GM04503 (cell line): Measurements from ENCODE around the gene SPCS1.
"Not testable (repeated sequence)": the region's sequence is repeated elsewhere in the genome, so short reads cannot be mapped to it uniquely, and the experiment has no call there.

Source experiments
- DNase-seq: peaks from one replicate; pipeline ENCODE4 v3.0.0-alpha.2; 2012; ENCODE audit warnings: low read depth

SPCS1 gene

DNA sequence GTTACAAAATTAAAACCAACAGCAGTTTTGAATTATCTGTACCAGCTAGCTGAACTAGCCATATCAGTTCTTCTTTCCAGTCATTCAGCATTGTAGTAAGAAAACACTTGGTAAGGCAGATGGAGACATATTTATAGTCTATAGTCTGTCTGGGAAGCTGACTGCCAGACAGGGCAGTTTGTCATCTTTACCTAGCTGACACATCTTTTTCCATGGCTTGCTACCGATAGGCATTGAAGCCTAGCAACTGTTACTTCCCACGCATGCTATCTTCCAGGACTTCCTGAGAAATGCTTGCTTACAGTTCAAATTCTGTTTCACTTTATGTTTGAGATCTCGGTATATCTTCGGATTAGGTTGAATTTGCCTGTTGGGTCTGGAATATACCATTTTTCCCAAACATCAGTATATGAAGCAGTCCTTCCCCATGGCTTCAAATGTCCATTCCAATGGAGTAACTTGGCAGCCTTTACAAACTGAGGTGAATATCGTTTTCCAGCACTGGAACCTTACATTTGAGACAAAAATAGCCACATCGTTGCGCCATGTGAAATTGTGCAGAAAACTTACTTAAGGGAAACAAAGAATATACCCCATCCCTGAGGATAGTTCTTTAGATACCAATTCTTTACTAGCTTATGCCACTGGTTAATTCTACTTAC, 11.2 kb upstream of the SPCS1 start:
- no peak for DNase-seq

DNA sequence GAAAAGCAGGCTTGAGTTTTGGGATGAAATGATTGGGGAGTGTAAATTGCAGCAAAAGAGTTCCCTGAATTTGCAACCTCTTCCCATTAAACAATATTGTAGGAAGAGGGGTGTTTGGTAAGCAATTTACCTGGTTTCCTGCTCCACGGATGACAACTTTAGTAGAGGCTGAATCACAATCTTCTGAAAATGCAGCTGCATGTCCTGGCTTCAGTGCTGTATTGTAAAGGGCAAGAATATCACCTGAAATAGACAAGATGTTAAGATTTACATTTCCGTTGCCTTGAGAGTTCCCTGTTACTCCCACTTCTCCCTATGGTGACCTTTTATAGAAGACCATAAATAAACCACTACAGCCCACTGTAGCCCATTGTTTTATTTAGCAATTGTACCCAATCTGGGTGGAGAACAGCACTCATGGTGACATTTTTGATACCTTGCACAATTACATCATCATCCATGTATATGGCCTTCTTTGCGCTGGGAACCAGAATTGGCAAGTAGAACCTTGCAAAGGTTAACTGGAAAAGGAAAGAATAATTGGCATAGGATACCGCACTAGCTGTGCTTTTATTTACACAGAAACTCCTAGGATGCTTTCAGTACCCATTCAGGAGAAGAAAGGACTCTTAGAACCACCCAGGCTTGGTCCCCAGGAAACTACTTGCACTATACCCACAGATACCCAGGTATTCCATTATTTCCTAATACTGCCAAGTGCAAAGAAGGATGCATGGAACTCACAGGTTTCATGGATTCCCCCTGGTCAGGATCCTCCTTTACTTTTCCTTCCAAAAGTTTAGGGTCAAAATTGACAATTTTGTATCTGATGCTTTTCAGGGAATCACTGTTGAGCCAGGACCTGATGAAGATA, 9.9 kb upstream of the SPCS1 start:
- DNase-seq: no peak

DNA sequence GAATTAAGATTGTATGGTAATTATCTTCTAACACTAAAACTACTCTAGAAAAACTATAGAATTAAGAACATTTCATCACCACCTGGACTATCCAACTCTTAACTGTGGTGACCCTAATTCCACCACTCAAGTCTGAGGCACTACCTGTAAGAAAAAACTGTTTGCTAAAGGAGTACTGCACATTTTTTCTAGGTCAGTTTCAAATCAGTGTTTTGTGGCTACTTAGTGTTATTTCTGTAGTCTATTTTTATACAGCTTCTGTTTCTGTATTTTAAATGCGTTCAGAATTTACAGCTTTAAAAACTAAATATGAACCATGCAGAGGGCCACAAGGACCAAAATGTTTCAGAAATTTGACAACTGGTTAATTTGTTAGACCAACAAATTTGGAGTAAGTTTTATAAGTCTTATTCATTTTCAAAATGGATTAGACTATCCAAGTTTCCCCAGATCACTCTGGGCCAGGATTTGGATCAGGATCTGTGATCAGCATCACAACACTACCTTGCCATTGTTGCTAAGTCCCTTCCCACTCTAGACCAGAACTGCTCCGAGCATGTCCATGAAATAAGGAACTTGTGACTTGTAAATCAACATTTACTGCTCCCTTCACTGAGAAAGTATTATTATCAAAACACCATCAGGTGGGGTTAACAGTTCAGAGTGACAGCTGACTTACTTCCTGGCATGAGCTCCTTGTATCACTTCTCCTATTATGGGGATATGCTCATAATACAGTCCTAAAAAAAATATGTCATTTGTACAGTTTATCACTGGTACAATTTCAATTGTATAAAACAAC, 8.9 kb upstream of the SPCS1 start:
- DNase-seq: no peak

DNA sequence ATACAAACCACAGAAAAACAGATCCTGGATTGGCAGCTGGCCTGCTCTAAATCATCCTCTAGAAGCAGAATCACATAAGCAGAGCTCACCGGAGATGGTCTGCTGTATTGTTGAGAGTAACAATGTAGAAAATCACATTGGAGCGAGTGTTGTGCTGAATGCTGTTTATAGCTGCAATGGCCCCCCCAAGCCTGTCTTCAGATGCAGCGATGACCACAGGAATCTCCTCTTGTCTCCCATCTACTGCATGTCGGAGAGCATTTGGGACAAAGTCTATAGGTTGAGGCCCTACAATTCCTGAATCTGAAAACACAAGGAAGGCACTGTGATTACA, 8.3 kb upstream of the SPCS1 start:
- DNase-seq: no peak

DNA sequence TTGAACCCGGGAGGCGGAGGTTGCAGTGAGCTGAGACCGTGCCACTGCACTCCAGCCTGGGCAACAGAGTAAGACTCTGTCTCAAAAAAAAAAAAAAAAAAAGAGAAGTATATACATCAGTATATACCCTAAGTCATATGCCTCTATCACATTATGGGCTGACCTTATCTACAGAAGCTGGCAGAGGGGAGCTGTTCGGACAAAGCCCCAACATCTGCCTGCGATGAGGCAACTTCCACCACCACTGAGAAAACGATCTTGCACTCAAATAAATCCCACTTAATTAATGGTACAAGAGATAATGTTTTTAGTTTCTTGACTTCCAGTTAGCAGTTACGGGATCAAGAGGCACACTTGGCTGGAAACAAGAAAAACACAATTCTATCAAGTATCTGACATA, 2.6 kb upstream of the SPCS1 start:
- DNase-seq: no peak

DNA sequence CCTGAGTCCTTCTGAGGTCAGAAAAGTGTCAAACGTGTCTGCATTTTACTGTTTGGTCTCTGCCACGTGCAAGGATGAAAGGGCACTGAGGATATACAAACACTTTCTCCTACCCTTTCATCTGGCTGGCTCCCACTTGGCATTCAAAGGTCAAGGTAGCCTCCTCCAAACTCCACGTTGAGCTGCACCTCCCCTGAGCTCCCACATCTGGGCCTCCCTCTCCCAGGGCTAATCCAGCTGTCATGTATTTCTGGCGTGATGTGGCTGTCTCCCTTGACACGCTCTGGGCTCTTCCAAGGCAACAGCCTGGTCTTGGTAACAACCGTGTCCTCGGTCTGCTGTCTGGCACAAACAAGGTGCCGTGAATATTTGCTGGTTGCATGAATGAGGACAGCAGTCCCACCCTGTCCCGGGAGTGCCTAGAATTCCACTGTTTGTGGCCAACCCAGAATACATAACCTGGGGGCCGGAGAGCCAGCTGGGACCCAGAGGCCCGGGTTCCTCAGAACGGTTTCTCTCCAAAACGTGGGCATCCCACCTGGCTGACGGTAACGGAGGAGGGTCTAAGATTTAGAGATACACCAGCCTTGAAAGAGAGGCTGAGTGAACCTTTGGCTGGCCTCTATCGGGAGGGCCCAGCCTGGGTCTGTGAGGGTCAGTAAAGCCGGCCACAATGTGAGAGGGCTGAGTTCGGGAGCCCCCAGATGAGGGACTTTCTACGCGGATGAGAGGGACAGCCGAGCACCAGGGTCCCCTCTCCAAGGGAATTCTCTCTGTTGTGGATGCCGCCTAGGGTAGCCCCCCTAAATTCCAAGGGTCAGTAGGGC, 1.1 kb upstream of the SPCS1 start:
- DNase-seq: peak; percentile 34

DNA sequence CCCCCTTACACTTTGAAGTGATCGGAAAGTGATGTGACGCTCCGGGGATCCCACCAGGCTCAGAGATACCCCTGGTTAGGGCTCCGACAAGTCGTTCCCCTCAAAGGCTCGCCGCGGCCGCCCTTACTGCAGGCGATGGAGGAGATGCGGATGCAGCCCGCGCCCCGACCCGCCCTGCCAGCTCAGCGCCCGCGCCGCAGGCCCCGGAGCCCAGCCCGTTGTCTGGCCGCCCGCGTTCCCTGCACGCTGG, 543 bp upstream of the SPCS1 start:
- no peak for DNase-seq

DNA sequence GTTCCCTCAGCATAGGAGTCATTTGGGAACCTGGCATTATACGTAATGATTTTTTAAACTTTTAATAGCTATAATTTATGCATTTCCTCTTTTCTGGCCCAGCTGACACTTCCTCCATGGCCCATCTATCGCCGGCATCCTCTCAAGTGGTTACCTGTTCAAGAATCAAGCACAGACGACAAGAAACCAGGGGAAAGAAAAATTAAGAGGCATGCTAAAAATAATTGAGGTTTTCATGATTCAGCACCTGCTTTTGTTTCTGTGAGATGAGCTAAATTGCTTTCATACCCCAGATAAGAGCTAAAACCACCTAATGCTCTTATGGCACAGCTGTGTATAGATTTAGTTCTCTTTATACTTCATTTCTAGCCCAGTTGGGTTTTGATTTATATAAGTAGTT, 1.7 kb downstream of the SPCS1 start:
- DNase-seq: no peak

DNA sequence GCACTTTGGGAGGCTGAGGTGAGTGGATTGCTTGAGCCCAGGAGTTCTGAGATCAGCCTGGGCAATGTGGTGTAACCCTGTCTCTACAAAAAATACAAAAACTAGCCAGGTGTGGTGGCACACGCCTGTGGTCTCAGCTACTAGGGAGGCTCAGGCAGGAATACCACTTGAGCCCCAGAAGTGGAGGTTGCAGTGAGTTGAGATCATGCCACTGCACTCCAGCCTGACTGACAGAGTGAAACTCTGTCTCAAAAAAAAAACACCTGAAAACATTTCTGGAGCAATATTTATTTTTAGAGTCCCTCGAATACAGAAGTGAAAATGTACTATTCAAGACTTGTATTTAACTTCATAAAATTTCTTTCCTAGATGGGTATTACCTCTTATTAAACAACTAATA, 4.6 kb downstream of the SPCS1 start:
- DNase-seq: no peak

DNA sequence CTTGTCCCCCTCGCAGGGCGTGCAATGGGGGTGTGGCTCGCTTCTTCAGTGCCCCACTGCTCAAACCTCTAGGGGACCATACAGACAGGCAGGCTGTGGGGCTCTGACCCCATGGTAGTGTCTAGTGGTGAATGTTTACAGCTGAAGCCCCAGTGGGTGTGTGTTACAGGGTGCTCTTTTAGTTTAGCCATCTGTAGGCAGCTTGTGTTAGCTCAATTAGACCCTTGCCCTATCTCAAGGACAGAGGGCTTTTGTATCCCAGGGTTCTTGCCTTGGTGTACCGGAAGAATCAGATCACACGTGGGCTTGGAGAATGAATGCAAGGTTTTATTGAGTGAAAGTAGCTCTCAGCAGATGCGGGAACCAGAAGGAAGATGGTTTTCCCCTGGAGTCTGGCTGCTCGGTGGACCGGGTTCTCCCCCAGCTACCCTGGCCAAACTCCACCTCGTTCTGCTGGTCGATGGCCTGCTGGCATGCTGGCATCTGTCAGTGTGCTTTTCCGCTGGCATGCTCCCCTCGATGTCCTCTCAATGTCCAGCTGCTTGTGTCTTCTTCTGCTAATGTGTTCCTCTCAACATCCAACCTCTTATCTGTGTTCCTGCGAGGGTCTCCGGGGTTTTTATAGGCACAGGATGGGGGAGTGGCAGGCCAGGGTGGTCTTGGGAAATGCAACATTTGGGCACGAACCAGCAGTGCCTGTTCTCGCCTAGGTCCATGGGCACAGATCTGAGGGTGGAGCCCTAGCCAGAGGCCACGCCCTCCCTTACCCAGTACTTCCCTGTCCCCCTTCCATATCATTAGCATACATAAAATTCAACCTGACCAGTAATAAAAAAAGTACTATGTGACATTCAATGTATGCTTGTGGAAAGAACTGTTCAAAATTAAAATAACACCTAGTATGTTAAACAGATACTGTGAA, 6.6 kb downstream of the SPCS1 start:
- DNase-seq: no peak

DNA sequence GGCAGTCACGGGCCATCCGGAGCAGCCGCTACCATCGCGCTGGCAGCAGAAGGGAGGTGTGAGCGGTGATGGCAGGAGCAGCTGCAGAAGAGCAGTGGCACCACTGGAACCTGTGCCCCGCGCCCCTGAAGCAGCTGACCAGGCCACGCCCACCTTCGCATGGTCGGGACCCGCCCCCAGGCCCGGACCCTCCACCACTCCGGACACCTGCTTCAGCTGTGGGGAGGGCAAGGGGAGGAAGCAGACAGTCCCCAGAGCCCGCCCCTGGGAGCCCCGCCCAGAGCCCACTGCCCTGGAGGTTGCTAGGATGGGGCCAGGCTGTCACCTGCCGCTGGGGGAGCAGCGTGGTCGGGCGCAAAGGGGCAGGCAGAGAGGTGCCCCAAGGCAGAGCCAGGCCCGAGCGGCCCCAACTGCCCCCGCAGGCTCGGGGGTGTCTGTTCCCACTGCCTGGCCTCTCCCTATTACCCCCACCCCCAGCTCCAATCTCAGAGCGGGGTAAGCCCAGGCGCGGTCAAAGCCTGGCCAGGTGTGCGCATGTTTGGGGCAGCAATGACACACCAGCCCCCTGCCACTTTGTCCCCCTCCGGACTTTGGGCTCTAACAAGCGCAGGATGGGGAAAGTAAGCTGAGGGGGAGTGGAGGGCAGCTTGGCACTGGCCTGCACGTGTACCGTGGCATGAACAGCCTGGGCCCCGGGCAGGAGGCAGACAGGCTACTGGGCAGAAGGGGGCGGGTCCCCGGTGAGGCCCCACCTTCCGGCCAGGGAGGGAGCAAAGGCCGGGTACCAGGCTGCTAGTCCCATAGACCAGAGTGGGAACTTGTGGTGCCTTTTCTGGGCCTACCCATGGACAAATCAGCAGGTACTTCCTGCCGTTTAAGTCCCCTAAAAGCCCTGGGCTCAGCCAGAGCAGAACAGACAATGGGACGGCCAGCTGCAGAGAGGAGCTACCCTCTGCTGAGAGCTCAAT, 8.7 kb downstream of the SPCS1 start:
- DNase-seq: no peak

DNA sequence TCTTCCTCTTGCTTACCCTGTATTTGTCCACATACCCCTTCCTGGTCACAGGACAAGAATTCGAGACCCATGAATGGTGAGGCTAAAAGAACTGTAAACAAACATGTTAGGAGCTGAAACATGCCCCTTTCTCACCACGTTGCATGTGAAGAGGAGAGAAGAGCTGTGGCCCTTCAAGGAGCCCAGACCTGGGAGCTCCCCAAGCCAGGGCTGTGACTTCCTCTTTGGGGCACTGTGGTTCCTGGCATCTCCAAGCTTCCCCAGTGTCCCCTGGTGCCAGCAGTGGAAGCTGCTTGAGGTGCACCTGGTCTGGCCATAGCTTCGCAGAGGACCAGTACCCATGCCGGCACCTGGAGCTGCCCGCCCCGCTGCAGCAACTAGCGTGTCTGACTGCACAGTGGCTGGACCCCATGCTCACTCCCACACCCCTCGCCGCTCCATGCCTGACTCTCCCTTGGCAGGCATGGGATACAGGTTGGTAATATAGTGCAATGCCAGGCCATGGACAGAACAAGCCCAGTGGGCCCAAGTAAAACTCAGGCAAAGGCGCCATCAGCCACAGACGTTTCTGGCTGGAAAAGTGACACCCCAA, 9.9 kb downstream of the SPCS1 start:
- no peak for DNase-seq

DNA sequence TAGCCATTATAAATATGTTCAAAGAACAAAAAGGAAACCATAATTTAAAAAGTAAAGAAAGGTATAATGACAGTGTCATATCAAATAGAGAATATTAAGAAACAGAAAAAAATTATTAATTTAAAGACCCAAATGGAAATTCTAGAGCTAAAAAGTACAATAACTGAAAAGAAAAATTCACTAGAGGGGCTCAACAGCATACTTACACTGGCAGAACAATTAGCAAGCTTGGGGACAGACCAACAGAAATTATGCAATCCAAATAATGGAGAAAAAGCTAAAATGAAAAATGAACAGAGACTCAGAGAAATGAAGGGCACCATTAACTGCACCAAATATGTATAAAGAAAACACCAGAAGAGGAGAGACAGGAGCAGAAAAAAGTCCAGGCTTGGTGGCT, 13.7 kb downstream of the SPCS1 start:
- no peak for DNase-seq

DNA sequence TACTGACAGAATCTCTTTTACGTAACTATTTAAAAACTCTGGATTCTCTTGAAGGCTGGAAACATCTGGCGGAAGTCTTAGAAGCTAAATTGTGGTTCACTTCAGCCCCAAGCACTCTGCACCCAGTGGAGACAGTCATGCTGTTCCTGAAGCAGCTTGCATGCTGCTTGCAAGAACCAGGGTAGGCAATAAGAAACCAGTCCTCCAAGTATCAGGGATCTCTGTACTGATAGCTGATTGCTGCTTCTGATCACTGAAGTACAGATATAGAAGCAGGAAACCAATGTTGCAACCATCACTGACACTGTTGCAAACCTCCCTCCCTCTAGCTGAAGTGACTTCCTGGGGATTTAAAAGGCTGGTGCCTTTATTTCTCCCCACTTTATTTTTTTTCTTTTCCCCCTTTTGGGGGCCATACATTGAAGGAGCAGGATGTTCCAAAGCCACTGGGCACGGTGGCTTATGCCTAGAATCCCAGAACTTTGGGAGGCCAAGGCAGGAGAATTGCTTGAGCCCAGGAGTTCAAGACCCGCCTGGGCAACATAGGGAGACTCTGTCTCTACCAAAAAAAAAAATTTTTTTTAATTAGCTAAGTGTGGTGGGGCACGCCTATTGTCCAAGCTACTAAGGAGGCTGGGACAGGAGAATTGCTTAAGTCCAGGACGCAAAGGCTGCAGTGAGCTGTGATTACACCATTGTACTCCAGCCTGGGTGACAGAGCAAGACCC, 15.3 kb downstream of the SPCS1 start:
- no peak for DNase-seq

DNA sequence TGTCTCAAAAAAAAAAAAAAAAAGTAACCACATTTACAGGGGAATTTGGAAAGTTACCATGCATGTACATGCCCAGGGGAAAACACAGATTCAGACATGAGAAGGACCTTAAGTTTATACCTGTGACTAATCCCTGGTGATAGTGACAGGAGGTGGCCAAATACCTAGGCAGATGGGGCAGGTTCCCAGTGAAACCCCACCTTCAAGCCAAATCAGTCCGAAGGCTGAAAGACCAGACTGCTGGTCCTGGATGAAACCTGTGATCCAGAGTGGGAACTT, 15.8 kb downstream of the SPCS1 start:
- no peak for DNase-seq

DNA sequence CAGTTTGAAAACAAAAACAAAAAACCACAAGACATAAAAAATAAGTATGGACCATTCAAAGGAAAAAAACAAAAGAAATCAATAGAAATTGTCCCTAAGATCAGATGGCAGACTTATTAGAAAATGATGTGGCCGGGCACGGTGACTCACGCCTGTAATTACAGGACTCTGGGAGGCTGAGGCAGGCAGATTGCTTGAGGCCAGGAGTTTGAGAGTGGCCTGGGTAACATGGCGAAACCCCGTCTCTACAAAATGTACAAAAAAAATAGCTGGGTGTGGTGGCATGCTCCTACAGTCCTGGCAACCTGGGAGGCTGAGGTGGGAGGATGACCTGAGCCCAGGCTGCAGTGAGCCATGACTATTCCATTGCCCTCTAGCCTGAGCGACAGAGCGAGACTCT, 16.6 kb downstream of the SPCS1 start:
- DNase-seq: no peak

DNA sequence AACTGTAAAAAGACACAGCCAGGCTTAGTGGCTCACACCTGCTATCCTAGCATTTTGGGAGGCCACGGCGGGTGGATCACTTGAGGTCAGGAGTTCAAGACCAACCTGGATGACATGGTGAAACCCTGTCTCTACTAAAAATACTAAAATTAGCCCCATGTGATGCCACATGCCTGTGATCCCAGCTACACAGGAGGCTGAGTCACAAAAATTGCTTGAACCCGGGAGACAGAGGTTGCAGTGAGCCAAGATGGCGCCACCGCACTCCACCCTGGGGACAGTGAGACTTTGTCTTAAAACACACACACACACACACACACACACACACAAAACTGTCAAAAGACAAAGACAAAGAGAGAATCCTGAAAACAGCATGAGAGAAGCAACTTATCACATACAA, 18.0 kb downstream of the SPCS1 start:
- DNase-seq: no peak

DNA sequence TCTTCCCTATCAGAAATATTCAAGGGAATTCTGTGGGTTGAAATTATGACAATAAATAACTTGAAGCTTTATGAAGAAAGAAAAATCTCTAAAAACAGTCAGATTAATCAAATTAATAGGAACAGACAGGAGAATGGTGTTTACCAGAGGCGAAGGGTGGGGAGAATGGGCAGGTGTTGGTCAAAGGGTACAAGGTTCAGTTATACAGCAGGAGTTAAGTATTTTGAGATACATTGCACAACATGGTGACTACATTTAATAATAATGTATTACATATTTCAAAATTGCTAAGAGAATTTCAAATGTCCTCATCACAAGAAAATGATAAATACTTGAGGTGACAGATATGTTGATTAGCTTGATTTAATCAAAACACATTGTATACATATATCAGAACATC, 18.6 kb downstream of the SPCS1 start:
- DNase-seq: no peak

DNA sequence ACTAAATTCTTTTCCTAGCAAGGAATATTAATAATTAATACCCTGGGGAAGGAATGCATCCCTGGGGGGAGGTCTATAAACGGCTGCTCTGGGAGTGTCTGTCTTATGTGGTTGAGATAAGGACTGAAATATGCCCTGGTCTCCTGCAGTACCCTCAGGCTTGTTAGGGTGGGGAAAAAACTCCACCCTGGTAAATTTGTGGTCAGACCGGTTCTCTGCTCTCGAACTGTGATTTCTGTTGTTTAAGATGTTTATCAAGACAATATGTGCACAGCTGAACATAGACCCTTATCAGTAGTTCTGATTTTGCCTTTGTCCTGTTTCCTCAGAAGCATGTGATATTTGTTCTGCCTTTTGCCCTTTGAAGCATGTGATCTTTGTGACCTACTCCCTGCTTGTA, 22.8 kb downstream of the SPCS1 start:
- DNase-seq: not testable (repeated sequence)
